ENCODE measurements around the gene TCF7L2.

DNA sequence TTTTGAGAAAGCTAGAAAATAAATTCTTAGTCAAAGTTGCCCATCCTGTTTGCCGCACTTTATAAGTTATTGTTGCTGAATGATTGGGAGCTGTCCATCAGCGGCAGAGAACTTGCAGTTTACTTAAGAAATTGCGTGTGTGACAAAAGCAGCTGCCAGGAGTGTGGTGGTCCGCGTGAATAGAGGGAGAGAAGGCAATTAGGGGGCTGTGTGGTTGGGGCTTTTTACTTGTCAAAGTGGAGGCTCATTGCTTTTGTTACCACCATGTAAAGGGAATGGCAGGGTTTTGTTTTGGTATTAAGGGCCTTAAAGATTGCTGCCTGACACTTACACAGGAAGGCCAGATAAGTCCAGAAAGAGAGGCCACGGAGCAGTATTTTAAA, 177.8 kb downstream of the TCF7L2 start:
- TF ChIP-seq CTCF (conservative IDR thresholded peaks at IDR 0.05) (no peak), EZH2 (IDR thresholded peaks at IDR 0.05; ENCODE audit: low read depth) (no peak)
